HEK293 (cell line): ENCODE data around the gene CCDC78.

Experiments used
- CTCF ChIA-PET: fragments of 350-600 bp; formaldehyde crosslinking; extraction: SDS; loops from one replicate; lab custom pipeline; 2021; ENCODE audit warnings: antibody characterized with exemption; lab: Yijun Ruan, JAX
- POLR2A ChIA-PET: fragments of 300-600 bp; formaldehyde crosslinking; extraction: SDS; loops from one replicate; lab custom pipeline; 2020; ENCODE audit warnings: antibody characterized with exemption, inconsistent platforms; lab: Yijun Ruan, JAX
- H3K27ac ChIP-seq: fragments of 200-500 bp; sonication (Bioruptor generic); 2 replicates; pipeline ENCODE4 v1.5.1; 2014; ENCODE audit warnings: low read depth, low read length, control low read depth, inconsistent platforms; ENCODE audit errors: extremely low read depth
- H3K36me3 ChIP-seq, 2 experiments: fragments of 200-500 bp in 1 of 2; sonication (Bioruptor generic) in 1 of 2; 1 replicate in 1 of 2; 2 replicates in 1 of 2; pipeline ENCODE4 v1.5.1; 2014 to 2017; ENCODE audit warnings: inconsistent platforms in 2 of 2, low read length in 2 of 2; ENCODE audit not compliant: control insufficient read depth in 2 of 2, insufficient read depth in 1 of 2
- H3K4me1 ChIP-seq: fragments of 200-500 bp; sonication (Bioruptor generic); 2 replicates; pipeline ENCODE4 v1.5.1; 2014; ENCODE audit warnings: mild to moderate bottlenecking, low read length, inconsistent platforms; ENCODE audit not compliant: control insufficient read depth, insufficient read depth
- H3K4me3 ChIP-seq: 2 replicates; pipeline ENCODE4 v1.5.1; 2011; ENCODE audit warnings: low read depth, mild to moderate bottlenecking, control low read depth, low read length, moderate library complexity
- H3K9me3 ChIP-seq: fragments of 200-500 bp; sonication (Bioruptor generic); 2 replicates; pipeline ENCODE4 v1.5.1; 2014; ENCODE audit warnings: low read depth, low read length, inconsistent platforms; ENCODE audit not compliant: control insufficient read depth, insufficient read depth
- GLI2 ChIP-seq: fragments of 450-650 bp; formaldehyde crosslinking; IDR thresholded peaks from 2 replicates; pipeline ENCODE4; 2017; ENCODE audit warnings: missing biosample characterization, missing genetic modification characterization, low read depth, borderline replicate concordance
- GLIS2 ChIP-seq: fragments of 450-650 bp; formaldehyde crosslinking; IDR thresholded peaks from 2 replicates; pipeline ENCODE4 v1.5.1; 2016; ENCODE audit warnings: missing biosample characterization, missing genetic modification characterization
- PRDM1 ChIP-seq: fragments of 450-650 bp; formaldehyde crosslinking; IDR thresholded peaks from 2 replicates; pipeline ENCODE4; 2016; ENCODE audit warnings: missing biosample characterization, missing genetic modification characterization
- ZBTB21 ChIP-seq: fragments of 450-650 bp; formaldehyde crosslinking; IDR thresholded peaks from 2 replicates; pipeline ENCODE4 v1.5.1; 2017; ENCODE audit warnings: missing biosample characterization, missing genetic modification characterization
- ZIC2 ChIP-seq: fragments of 450-650 bp; formaldehyde crosslinking; IDR thresholded peaks from 2 replicates; pipeline ENCODE4 v1.5.1; 2016; ENCODE audit warnings: missing biosample characterization, missing genetic modification characterization
- ZNF112 ChIP-seq: fragments of 450-650 bp; formaldehyde crosslinking; IDR thresholded peaks from 2 replicates; pipeline ENCODE4 v1.5.0; 2017; ENCODE audit warnings: missing biosample characterization, missing genetic modification characterization
- ZNF211 ChIP-seq: fragments of 450-650 bp; formaldehyde crosslinking; IDR thresholded peaks from 2 replicates; pipeline ENCODE4 v1.5.1; 2016; ENCODE audit warnings: low read depth, missing biosample characterization, missing genetic modification characterization
- ZNF23 ChIP-seq: fragments of 450-650 bp; formaldehyde crosslinking; IDR thresholded peaks from 2 replicates; pipeline ENCODE4 v1.5.1; 2016; ENCODE audit warnings: missing biosample characterization, missing genetic modification characterization, borderline replicate concordance
- ZNF266 ChIP-seq: fragments of 450-650 bp; formaldehyde crosslinking; IDR thresholded peaks from 2 replicates; pipeline ENCODE4 v1.5.1; 2016; ENCODE audit warnings: missing biosample characterization, missing genetic modification characterization, low read depth
- ZNF341 ChIP-seq: fragments of 450-650 bp; formaldehyde crosslinking; IDR thresholded peaks from 2 replicates; pipeline ENCODE4; 2016; ENCODE audit warnings: low read depth, missing biosample characterization, missing genetic modification characterization
- ZNF529 ChIP-seq: fragments of 450-650 bp; formaldehyde crosslinking; IDR thresholded peaks from 2 replicates; pipeline ENCODE4 v1.5.1; 2017; ENCODE audit warnings: missing genetic modification characterization, missing biosample characterization; ENCODE audit not compliant: insufficient replicate concordance
- ZNF555 ChIP-seq: fragments of 450-650 bp; formaldehyde crosslinking; conservative IDR thresholded peaks from 2 replicates; pipeline ENCODE4 v1.5.1; 2017; ENCODE audit warnings: missing biosample characterization, mild to moderate bottlenecking, missing genetic modification characterization, inconsistent platforms
- ZNF596 ChIP-seq: fragments of 450-650 bp; IDR thresholded peaks from 2 replicates; pipeline ENCODE4 v1.5.0; 2018; ENCODE audit warnings: missing biosample characterization, mild to moderate bottlenecking, missing genetic modification characterization, moderate library complexity
- ZNF658 ChIP-seq: fragments of 450-650 bp; formaldehyde crosslinking; IDR thresholded peaks from 2 replicates; pipeline ENCODE4; 2016; ENCODE audit warnings: missing biosample characterization, missing genetic modification characterization
- ZNF701 ChIP-seq: fragments of 450-650 bp; formaldehyde crosslinking; IDR thresholded peaks from 2 replicates; pipeline ENCODE4 v1.5.1; 2016; ENCODE audit warnings: missing biosample characterization, missing genetic modification characterization
- ZNF777 ChIP-seq: fragments of 450-650 bp; formaldehyde crosslinking; IDR thresholded peaks from 2 replicates; pipeline ENCODE4 v1.5.1; 2017; ENCODE audit warnings: missing biosample characterization, missing genetic modification characterization, borderline replicate concordance
- ZNF785 ChIP-seq: fragments of 450-650 bp; formaldehyde crosslinking; IDR thresholded peaks from 2 replicates; pipeline ENCODE4 v1.5.1; 2016; ENCODE audit warnings: missing biosample characterization, missing genetic modification characterization
- ZNF837 ChIP-seq: fragments of 450-650 bp; formaldehyde crosslinking; IDR thresholded peaks from 2 replicates; pipeline ENCODE4 v1.5.1; 2016; ENCODE audit warnings: missing biosample characterization, missing genetic modification characterization
- ZNF843 ChIP-seq: fragments of 450-650 bp; formaldehyde crosslinking; IDR thresholded peaks from 2 replicates; pipeline ENCODE4 v1.5.1; 2016; ENCODE audit warnings: missing biosample characterization, missing genetic modification characterization
- TF ChIP-seq, protein P1 (sequence below): fragments of 450-650 bp; formaldehyde crosslinking; IDR thresholded peaks from 2 replicates; pipeline ENCODE4; 2016; ENCODE audit warnings: missing biosample characterization, missing genetic modification characterization
- TF ChIP-seq, protein P2 (sequence below): fragments of 450-650 bp; formaldehyde crosslinking; IDR thresholded peaks from 2 replicates; pipeline ENCODE4 v1.5.1; 2016; ENCODE audit warnings: missing biosample characterization, missing genetic modification characterization
- TF ChIP-seq, protein P3 (sequence below): fragments of 450-650 bp; formaldehyde crosslinking; IDR thresholded peaks from 2 replicates; pipeline ENCODE4 v1.5.1; 2016; ENCODE audit warnings: missing biosample characterization, missing genetic modification characterization
- TF ChIP-seq, protein P4 (sequence below): fragments of 450-650 bp; formaldehyde crosslinking; IDR thresholded peaks from 2 replicates; pipeline ENCODE4 v1.5.1; 2017; ENCODE audit warnings: missing biosample characterization, missing genetic modification characterization
- TF ChIP-seq, protein P5 (sequence below): fragments of 450-650 bp; formaldehyde crosslinking; IDR thresholded peaks from 2 replicates; pipeline ENCODE4 v1.5.1; 2016; ENCODE audit warnings: missing biosample characterization, missing genetic modification characterization

CCDC78 gene

DNA sequence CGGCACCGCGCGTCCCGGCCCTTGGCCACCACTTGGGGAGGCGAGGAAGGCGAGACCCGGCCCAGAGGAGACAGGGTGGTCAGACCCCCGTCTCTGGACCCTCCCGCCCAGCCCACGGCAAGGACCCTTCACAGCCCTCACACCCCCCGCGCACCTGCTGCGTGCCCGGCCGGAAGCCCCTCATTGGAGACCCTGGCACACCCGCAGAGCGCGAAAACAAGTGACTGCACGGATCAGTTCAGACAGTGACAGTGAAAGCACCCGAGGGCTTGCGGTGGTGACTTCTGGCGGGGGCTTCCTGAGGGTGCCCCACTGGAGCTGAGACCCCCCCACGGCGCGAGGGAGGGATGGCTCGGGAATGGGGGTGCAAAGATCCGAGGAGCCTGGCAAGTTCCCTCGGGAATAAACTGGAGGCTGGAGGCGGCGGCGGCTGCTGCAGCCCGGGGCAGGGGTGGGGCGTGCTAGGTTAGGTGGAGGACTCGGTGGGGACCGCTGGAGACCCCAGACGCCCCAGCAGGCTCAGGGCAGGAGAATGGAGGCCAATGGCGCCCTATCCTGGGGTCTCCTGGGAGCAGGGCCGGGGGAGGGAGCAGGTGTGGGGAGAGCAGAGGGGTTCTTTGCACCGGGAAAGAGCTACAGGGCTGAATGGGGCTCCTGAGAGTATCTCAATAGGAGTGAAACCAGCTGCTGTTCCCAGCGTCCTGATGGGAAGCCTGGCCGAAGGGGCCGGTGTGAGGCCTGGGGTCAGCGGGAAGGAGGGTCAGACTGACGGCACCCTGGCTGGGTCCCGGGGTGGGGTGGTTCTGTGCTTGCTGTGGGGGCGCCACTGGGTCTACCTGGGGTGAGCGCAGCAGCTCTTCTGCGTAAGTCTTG is 19.8 kb downstream of the CCDC78 start:
- peak overlapping the region; percentile 4; the same call in 1 of the 2 replicates for H3K4me3 ChIP-seq
- H3K27ac ChIP-seq: no peak overlapping the region
- H3K9me3 ChIP-seq: no peaks in the 10 kb centered on the region
- no peaks in the 10 kb centered on the region for H3K36me3 ChIP-seq
- POLR2A ChIA-PET: interaction anchor here (0.6 to 2.3 kb wide), 4 partner anchors 11 to 43 kb away, joined by 3 to 8 read pairs (median 4); partner anchors contain the start of genes ANTKMT and STUB1
- H3K4me1 ChIP-seq: peaks cover 5% of the 10 kb centered on the region
- CTCF ChIA-PET: interaction anchor here (0.6 to 1.1 kb wide), 3 partner anchors 10 to 79 kb away, joined by 3 to 5 read pairs (median 3); no protein-coding TSS in a partner anchor
- TF ChIP-seq ZNF112 (tag by site-specific recombination): no peak
- TF ChIP-seq, protein P1, sequence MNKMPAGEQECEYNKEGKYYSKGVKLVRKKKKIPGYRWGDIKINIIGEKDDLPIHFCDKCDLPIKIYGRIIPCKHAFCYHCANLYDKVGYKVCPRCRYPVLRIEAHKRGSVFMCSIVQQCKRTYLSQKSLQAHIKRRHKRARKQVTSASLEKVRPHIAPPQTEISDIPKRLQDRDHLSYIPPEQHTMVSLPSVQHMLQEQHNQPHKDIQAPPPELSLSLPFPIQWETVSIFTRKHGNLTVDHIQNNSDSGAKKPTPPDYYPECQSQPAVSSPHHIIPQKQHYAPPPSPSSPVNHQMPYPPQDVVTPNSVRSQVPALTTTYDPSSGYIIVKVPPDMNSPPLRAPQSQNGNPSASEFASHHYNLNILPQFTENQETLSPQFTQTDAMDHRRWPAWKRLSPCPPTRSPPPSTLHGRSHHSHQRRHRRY (tag by site-specific recombination): no peak
- TF ChIP-seq, protein P2, sequence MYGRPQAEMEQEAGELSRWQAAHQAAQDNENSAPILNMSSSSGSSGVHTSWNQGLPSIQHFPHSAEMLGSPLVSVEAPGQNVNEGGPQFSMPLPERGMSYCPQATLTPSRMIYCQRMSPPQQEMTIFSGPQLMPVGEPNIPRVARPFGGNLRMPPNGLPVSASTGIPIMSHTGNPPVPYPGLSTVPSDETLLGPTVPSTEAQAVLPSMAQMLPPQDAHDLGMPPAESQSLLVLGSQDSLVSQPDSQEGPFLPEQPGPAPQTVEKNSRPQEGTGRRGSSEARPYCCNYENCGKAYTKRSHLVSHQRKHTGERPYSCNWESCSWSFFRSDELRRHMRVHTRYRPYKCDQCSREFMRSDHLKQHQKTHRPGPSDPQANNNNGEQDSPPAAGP (tag by site-specific recombination): 0 out of 2 replicates have a peak, but pooled peaks have one; percentile 26
- no peak for TF ChIP-seq ZNF211
- no peak for TF ChIP-seq ZNF837 (tag by site-specific recombination)
- no peak for TF ChIP-seq ZNF596 (tag by site-specific recombination)
- TF ChIP-seq, protein P3, sequence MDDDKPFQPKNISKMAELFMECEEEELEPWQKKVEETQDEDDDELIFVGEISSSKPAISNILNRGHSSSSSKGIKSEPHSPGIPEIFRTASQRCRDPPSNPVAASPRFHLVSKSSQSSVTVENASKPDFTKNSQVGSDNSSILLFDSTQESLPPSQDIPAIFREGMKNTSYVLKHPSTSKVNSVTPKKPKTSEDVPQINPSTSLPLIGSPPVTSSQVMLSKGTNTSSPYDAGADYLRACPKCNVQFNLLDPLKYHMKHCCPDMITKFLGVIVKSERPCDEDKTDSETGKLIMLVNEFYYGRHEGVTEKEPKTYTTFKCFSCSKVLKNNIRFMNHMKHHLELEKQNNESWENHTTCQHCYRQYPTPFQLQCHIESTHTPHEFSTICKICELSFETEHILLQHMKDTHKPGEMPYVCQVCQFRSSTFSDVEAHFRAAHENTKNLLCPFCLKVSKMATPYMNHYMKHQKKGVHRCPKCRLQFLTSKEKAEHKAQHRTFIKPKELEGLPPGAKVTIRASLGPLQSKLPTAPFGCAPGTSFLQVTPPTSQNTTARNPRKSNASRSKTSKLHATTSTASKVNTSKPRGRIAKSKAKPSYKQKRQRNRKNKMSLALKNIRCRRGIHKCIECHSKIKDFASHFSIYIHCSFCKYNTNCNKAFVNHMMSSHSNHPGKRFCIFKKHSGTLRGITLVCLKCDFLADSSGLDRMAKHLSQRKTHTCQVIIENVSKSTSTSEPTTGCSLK (tag by site-specific recombination): no peak
- TF ChIP-seq GLI2 (tag by site-specific recombination): no peak
- TF ChIP-seq, protein P4, sequence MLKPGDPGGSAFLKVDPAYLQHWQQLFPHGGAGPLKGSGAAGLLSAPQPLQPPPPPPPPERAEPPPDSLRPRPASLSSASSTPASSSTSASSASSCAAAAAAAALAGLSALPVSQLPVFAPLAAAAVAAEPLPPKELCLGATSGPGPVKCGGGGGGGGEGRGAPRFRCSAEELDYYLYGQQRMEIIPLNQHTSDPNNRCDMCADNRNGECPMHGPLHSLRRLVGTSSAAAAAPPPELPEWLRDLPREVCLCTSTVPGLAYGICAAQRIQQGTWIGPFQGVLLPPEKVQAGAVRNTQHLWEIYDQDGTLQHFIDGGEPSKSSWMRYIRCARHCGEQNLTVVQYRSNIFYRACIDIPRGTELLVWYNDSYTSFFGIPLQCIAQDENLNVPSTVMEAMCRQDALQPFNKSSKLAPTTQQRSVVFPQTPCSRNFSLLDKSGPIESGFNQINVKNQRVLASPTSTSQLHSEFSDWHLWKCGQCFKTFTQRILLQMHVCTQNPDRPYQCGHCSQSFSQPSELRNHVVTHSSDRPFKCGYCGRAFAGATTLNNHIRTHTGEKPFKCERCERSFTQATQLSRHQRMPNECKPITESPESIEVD (tag by site-specific recombination): no peak
- TF ChIP-seq, protein P5, sequence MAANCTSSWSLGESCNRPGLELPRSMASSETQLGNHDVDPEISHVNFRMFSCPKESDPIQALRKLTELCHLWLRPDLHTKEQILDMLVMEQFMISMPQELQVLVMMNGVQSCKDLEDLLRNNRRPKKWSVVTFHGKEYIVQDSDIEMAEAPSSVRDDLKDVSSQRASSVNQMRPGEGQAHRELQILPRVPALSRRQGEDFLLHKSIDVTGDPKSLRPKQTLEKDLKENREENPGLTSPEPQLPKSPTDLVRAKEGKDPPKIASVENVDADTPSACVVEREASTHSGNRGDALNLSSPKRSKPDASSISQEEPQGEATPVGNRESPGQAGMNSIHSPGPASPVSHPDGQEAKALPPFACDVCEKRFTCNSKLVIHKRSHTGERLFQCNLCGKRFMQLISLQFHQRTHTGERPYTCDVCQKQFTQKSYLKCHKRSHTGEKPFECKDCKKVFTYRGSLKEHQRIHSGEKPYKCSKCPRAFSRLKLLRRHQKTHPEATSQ (tag by site-specific recombination): no peak
- no peak for TF ChIP-seq ZNF266 (tag by site-specific recombination)
- TF ChIP-seq ZNF658: no peak
- no peak for TF ChIP-seq ZBTB21 (tag by site-specific recombination)
- TF ChIP-seq ZNF341 (tag by site-specific recombination): no peak
- TF ChIP-seq ZNF555 (tag by site-specific recombination): no peak
- TF ChIP-seq ZNF777 (tag by site-specific recombination): no peak
- TF ChIP-seq GLIS2 (tag by site-specific recombination): peak; percentile 84
- no peak for TF ChIP-seq ZNF23
- TF ChIP-seq ZNF843 (tag by site-specific recombination): no peak
- no peak for TF ChIP-seq PRDM1 (tag by site-specific recombination)
- TF ChIP-seq ZIC2: peak; percentile 90
- TF ChIP-seq ZNF785 (tag by site-specific recombination): no peak
- TF ChIP-seq ZNF529 (tag by site-specific recombination): no peak
- no peak for TF ChIP-seq ZNF701 (tag by site-specific recombination)
